ENCODE measurements around the gene KIF4A. TPM values are rescaled to one million over a fixed set of nuclear protein-coding genes. Genes with fewer than 3 reads are reported as not detected.

KIF4A gene
- polyA plus RNA-seq, 3 donors = 13.0 to 22.6 (median 22.2) TPM

GRCh38 chrX:70454441-70455365 lies 164.8 kb downstream of the KIF4A start:
- peak in 9 of 11 donors; percentile 55 to 88 (median 73) for DNase-seq (ENCODE audit: extremely low read depth in 1 of 11, low read depth in 9 of 11, low spot score in 4 of 11)

- no peak for DNase-seq (ENCODE audit: extremely low read depth in 1 of 11, low read depth in 9 of 11, low spot score in 4 of 11)
Measured at GRCh38 chrX:70455366-70456202, 165.7 kb downstream of the KIF4A start.

DNA sequence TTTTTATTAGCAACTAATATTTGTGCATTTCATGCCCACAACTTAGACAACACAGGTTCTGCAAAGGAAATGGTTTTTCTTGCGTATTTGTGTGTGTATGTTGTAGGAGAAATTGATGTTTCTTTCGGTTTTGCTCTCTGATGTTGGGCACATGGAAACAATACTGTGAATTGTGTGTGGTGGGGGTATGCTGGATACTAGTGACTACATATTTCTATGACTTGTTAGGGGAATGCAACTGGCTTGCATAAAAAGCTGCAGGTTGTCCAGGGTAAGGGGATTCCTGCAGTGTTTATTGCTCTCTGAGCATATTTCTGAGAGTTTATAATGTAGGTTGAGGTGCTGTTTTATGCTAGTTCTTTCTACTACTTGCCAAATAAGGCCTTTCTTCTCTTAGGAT lies 166.4 kb downstream of the KIF4A start:
- no peak for DNase-seq (ENCODE audit: extremely low read depth in 1 of 11, low read depth in 9 of 11, low spot score in 4 of 11)

DNA sequence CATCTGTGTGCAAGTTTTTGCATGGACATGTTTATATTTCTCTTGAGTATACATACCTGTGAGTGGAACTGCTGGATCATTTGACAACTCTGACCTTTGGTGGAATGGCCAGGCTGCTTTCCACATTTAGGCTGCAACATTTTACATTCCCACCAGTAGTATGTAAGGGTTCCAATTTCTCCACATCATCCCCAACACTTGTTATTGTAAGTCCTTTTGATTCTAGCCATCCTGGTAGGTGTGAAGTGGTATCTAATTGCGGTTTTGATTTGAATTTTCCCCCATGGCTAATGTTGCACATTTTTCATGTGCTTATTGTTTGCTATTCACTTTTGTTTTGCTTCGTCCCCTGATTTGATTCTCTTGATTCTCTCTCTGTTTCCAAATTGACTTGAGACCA lies 171.1 kb downstream of the KIF4A start:
- no peak for DNase-seq (ENCODE audit: extremely low read depth in 1 of 11, low read depth in 9 of 11, low spot score in 4 of 11)

DNA sequence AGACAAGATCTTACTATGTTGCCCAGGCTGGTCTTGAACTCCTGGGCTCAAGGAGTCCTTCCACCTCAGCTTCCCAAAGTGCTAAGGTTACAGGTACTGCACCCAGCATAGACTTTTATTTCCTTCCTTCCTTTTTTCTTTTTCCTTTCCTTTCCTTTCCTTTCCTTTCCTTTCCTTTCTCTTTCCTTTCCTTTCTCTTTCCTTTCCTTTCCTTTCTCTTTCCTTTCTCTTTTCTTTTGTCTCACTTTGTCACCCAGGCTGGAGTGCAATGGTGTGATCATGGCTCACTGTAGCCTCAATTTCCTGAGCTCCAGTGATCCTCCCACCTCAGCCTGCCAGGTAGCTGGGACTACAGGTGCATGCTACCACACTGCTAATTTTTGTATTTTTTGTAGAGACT lies 174.1 kb downstream of the KIF4A start:
- no peak for DNase-seq (ENCODE audit: extremely low read depth in 1 of 11, low read depth in 9 of 11, low spot score in 4 of 11)

DNA sequence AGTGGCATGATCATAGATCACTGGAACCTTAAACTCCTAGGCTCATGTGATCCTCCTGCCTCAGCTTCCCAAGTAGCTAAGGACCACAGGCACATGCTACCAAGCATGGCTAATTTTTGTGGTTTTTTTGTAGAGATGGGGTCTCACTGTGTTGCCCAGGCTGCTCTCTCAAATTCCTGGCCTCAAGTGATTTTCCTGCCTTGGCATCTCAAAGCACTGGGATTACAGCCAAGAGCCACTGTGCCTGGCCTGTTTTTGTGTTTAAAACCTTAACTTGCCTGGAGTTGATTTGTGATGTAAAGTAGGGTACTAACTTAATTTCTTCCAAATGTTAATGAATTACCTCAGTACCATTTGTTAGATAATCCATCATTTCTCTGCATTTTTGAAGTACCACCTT lies 177.1 kb downstream of the KIF4A start:
- DNase-seq (ENCODE audit: extremely low read depth in 1 of 11, low read depth in 9 of 11, low spot score in 4 of 11) = no peak

GRCh38 chrX:70468709-70469108 lies 178.8 kb downstream of the KIF4A start:
- DNase-seq (ENCODE audit: extremely low read depth in 1 of 11, low read depth in 9 of 11, low spot score in 4 of 11) = no peak

Other genes with a start within 250 kb of the KIF4A start
- not detected for gene AWAT2, start 240.2 kb upstream of the KIF4A start, polyA plus RNA-seq (ENCODE audit: insufficient read length in 3 of 3)
- gene OTUD6A, start 227.6 kb upstream of the KIF4A start, polyA plus RNA-seq (ENCODE audit: insufficient read length in 3 of 3) = not detected
- gene IGBP1, start 156.7 kb upstream of the KIF4A start, polyA plus RNA-seq (ENCODE audit: insufficient read length in 3 of 3) = 100 to 1,000 TPM in 1 of 3 donors, 10 to 100 TPM in 2; 91.1 to 112 (median 96.4) TPM
- not detected for gene DGAT2L6, start 112.6 kb upstream of the KIF4A start, polyA plus RNA-seq (ENCODE audit: insufficient read length in 3 of 3)
- not detected for gene AWAT1, start 55.4 kb upstream of the KIF4A start, polyA plus RNA-seq (ENCODE audit: insufficient read length in 3 of 3)
- gene P2RY4, start 29.9 kb upstream of the KIF4A start, polyA plus RNA-seq (ENCODE audit: insufficient read length in 3 of 3) = under 1 TPM; 0.12 to 0.47 (median 0.14) TPM
- gene ARR3, start 21.8 kb upstream of the KIF4A start, polyA plus RNA-seq (ENCODE audit: insufficient read length in 3 of 3) = 1 to 10 TPM in 1 of 3 donors, under 1 TPM in 2; 0.45 to 1.0 (median 0.79) TPM
- 1 to 10 TPM in 1 of 3 donors, under 1 TPM in 2; 0.72 to 1.2 (median 0.79) TPM for gene RAB41, start 7.9 kb upstream of the KIF4A start, polyA plus RNA-seq (ENCODE audit: insufficient read length in 3 of 3)
- 10 to 100 TPM; 49.8 to 58.3 (median 57.6) TPM for gene PDZD11, start 177 bp upstream of the KIF4A start, polyA plus RNA-seq (ENCODE audit: insufficient read length in 3 of 3)
- 1 to 10 TPM in 2 of 3 donors, under 1 TPM in 1; 0.99 to 1.8 (median 1.8) TPM for gene GDPD2, start 133.2 kb downstream of the KIF4A start, polyA plus RNA-seq (ENCODE audit: insufficient read length in 3 of 3)
- 10 to 100 TPM; 38.0 to 41.5 (median 39.3) TPM for gene DLG3, start 154.7 kb downstream of the KIF4A start, polyA plus RNA-seq (ENCODE audit: insufficient read length in 3 of 3)

Data from renal cortex interstitium (tissue), 11 donors.